ENCODE measurements around the gene KDM4B.
A peak's percentile ranks its signal among the peaks of the same experiment; 100 is the strongest.

The KDM4B gene

GRCh38 chr19:5122671-5123409 is 153.9 kb downstream of the KDM4B start:
- Histone ChIP-seq H3K4me1 (peaks cover 36% of the 10 kb centered on the region), H3K36me3 (peaks cover 9% of the 10 kb centered on the region; the same call in 1 of the 2 replicates), H3K4me3 (ENCODE audit: low read depth, low read length) (no peak overlapping the region), H3K9me3 (no peaks in the 10 kb centered on the region), H3K27me3 (no peaks in the 10 kb centered on the region)
- no peak for DNase-seq
- peak; percentile 36 for TF ChIP-seq CTCF (IDR thresholded peaks at IDR 0.05; ENCODE audit: low read depth, low read length)

GRCh38 chr19:5123646-5124045 is 154.7 kb downstream of the KDM4B start:
- no peak for TF ChIP-seq CTCF (IDR thresholded peaks at IDR 0.05; ENCODE audit: low read depth, low read length)
- Histone ChIP-seq H3K4me3 (ENCODE audit: low read depth, low read length) (no peak overlapping the region), H3K4me1 (peaks cover 35% of the 10 kb centered on the region), H3K27me3 (no peaks in the 10 kb centered on the region), H3K9me3 (no peaks in the 10 kb centered on the region), H3K36me3 (peaks cover 9% of the 10 kb centered on the region; the same call in 1 of the 2 replicates)
- peak; percentile 54 for DNase-seq

GRCh38 chr19:5124111-5124855 is 155.4 kb downstream of the KDM4B start:
- Histone ChIP-seq H3K9me3 (no peaks in the 10 kb centered on the region), H3K27me3 (no peaks in the 10 kb centered on the region), H3K4me1 (peaks cover 35% of the 10 kb centered on the region), H3K4me3 (ENCODE audit: low read depth, low read length) (no peak overlapping the region), H3K36me3 (peaks cover 9% of the 10 kb centered on the region; the same call in 1 of the 2 replicates)
- no peak for TF ChIP-seq CTCF (IDR thresholded peaks at IDR 0.05; ENCODE audit: low read depth, low read length)
- DNase-seq, result no peak

- DNase-seq, result no peak
- TF ChIP-seq CTCF (IDR thresholded peaks at IDR 0.05; ENCODE audit: low read depth, low read length), result no peak
- Histone ChIP-seq H3K27me3 (no peaks in the 10 kb centered on the region), H3K4me1 (peaks cover 35% of the 10 kb centered on the region), H3K36me3 (peaks cover 9% of the 10 kb centered on the region; the same call in 1 of the 2 replicates), H3K4me3 (ENCODE audit: low read depth, low read length) (no peak overlapping the region), H3K9me3 (no peaks in the 10 kb centered on the region)
Measured at GRCh38 chr19:5125376-5125775, 156.5 kb downstream of the KDM4B start.

GRCh38 chr19:5125797-5126497 is 157.0 kb downstream of the KDM4B start:
- Histone ChIP-seq H3K9me3 (no peaks in the 10 kb centered on the region), H3K4me3 (ENCODE audit: low read depth, low read length) (no peak overlapping the region), H3K36me3 (peaks cover 13% of the 10 kb centered on the region; the same call in 1 of the 2 replicates), H3K4me1 (peaks cover 35% of the 10 kb centered on the region), H3K27me3 (no peaks in the 10 kb centered on the region)
- DNase-seq, result no peak
- TF ChIP-seq CTCF (IDR thresholded peaks at IDR 0.05; ENCODE audit: low read depth, low read length), result no peak

Measured in BE2C (cell line).